ENCODE results near the gene TGIF1.
"Not testable (repeated sequence)": the region's sequence is repeated elsewhere in the genome, so short reads cannot be mapped to it uniquely, and the experiment has no call there.

The TGIF1 gene

GRCh38 chr18:3455907-3456685, 6.1 kb downstream of the TGIF1 start:
- DNase-seq (ENCODE audit: low read depth, low spot score): no peak

GRCh38 chr18:3456686-3457069, 6.7 kb downstream of the TGIF1 start:
- no peak for DNase-seq (ENCODE audit: low read depth, low spot score)

- no peak for DNase-seq (ENCODE audit: low read depth, low spot score)
Observed at GRCh38 chr18:3457261-3457724, 7.3 kb downstream of the TGIF1 start.

- DNase-seq (ENCODE audit: low read depth, low spot score): no peak
Observed at GRCh38 chr18:3458378-3458777, 8.4 kb downstream of the TGIF1 start.

- no peak for DNase-seq (ENCODE audit: low read depth, low spot score)
Observed at GRCh38 chr18:3458952-3459853, 9.2 kb downstream of the TGIF1 start.

- DNase-seq (ENCODE audit: low read depth, low spot score): no peak
Observed at GRCh38 chr18:3460823-3461398, 10.9 kb downstream of the TGIF1 start.

GRCh38 chr18:3461704-3462103, 11.7 kb downstream of the TGIF1 start:
- DNase-seq (ENCODE audit: low read depth, low spot score): no peak

- DNase-seq (ENCODE audit: low read depth, low spot score): no peak
Observed at GRCh38 chr18:3463051-3463450, 13.1 kb downstream of the TGIF1 start.

- DNase-seq (ENCODE audit: low read depth, low spot score): no peak
Observed at GRCh38 chr18:3466045-3466444, 16.1 kb downstream of the TGIF1 start.

- no peak for DNase-seq (ENCODE audit: low read depth, low spot score)
Observed at GRCh38 chr18:3466872-3467271, 16.9 kb downstream of the TGIF1 start.

- no peak for DNase-seq (ENCODE audit: low read depth, low spot score)
Observed at GRCh38 chr18:3468066-3468705, 18.2 kb downstream of the TGIF1 start.

- no peak for DNase-seq (ENCODE audit: low read depth, low spot score)
Observed at GRCh38 chr18:3468833-3469232, 18.9 kb downstream of the TGIF1 start.

- no peak for DNase-seq (ENCODE audit: low read depth, low spot score)
Observed at GRCh38 chr18:3471141-3471648, 21.2 kb downstream of the TGIF1 start.

- not testable (repeated sequence) for DNase-seq (ENCODE audit: low read depth, low spot score)
Observed at GRCh38 chr18:3472121-3472520, 22.1 kb downstream of the TGIF1 start.

- no peak for DNase-seq (ENCODE audit: low read depth, low spot score)
Observed at GRCh38 chr18:3472681-3473544, 22.9 kb downstream of the TGIF1 start.

GRCh38 chr18:3478262-3478978, 28.4 kb downstream of the TGIF1 start:
- DNase-seq (ENCODE audit: low read depth, low spot score): no peak

- DNase-seq (ENCODE audit: low read depth, low spot score): no peak
Observed at GRCh38 chr18:3479978-3480509, 30.1 kb downstream of the TGIF1 start.

- no peak for DNase-seq (ENCODE audit: low read depth, low spot score)
Observed at GRCh38 chr18:3480827-3481573, 31.0 kb downstream of the TGIF1 start.

- DNase-seq (ENCODE audit: low read depth, low spot score): no peak
Observed at GRCh38 chr18:3481696-3482210, 31.8 kb downstream of the TGIF1 start.
